Left ventricle myocardium inferior (tissue), 1 donor: ENCODE measurements around the gene TMIGD2. TPM values are rescaled to one million over a fixed set of nuclear protein-coding genes. Genes with fewer than 3 reads are reported as not detected.

ENCODE experiments used
- DNase-seq: peaks from one replicate; pipeline ENCODE4 v3.0.0-alpha.2; 2020
- H3K27ac ChIP-seq: fragments of 200-600 bp; replicated peaks from 2 replicates; pipeline ENCODE4 v1.8.0; 2021
- H3K27me3 ChIP-seq: fragments of 200-600 bp; 2 replicates; pipeline ENCODE4 v1.8.0; 2021; ENCODE audit warnings: low read depth
- H3K36me3 ChIP-seq: fragments of 200-600 bp; 2 replicates; pipeline ENCODE4 v1.8.0; 2021
- H3K4me1 ChIP-seq: fragments of 200-600 bp; 2 replicates; pipeline ENCODE4 v1.8.0; 2021
- H3K4me3 ChIP-seq: fragments of 200-600 bp; 2 replicates; pipeline ENCODE4 v1.8.0; 2021; ENCODE audit warnings: mild to moderate bottlenecking, moderate library complexity
- H3K9me3 ChIP-seq: fragments of 200-600 bp; replicated peaks from 2 replicates; pipeline ENCODE4 v1.8.0; 2021
- CTCF ChIP-seq: fragments of 200-600 bp; IDR thresholded peaks from 2 replicates; pipeline ENCODE4 v1.8.0; 2021; ENCODE audit warnings: antibody characterized with exemption, mild to moderate bottlenecking, borderline replicate concordance
- intact Hi-C: fragments of 100-400 bp; cut with micrococcal nuclease; formaldehyde crosslinking; loops from one replicate; pipeline ENCODE4 v1.11.0; 2022
- total RNA-seq: library from RNA; stranded (reverse); fragmentation: NEBNext Ultra II Directional; extraction: Animal tissue kit (Norgen Biotek cat#: 25700); gene quantifications from one replicate; pipeline ENCODE4 v1.2.1, GENCODE V29; 2021
- donor health status: DM: no; HTN: yes; CAD: no; lungs with severe emphysema.

Gene TMIGD2
- total RNA-seq, 1 donor from 2014 or later: not detected

GRCh38 chr19:4328243-4328990 is 26.2 kb upstream of the TMIGD2 start:
- DNase-seq: peak; percentile 95
- Histone ChIP-seq H3K4me3 (peak overlapping the region; percentile 71), H3K36me3 (no peaks in the 10 kb centered on the region), H3K4me1 (peaks cover 22% of the 10 kb centered on the region), H3K9me3 (no peaks in the 10 kb centered on the region), H3K27me3 (no peaks in the 10 kb centered on the region), H3K27ac (peak overlapping the region; percentile 56)
- no peak for TF ChIP-seq CTCF
- intact Hi-C loops: no loop called here

GRCh38 chr19:4327877-4328242 is 25.7 kb upstream of the TMIGD2 start:
- no peak for DNase-seq
- peak overlapping the region; percentile 71 for H3K4me3 ChIP-seq
- intact Hi-C loops: no loop called here
- no peak for TF ChIP-seq CTCF
- H3K27ac ChIP-seq: peak overlapping the region; percentile 56
- H3K27me3 ChIP-seq: no peaks in the 10 kb centered on the region
- no peaks in the 10 kb centered on the region for H3K36me3 ChIP-seq
- H3K4me1 ChIP-seq: peaks cover 22% of the 10 kb centered on the region
- H3K9me3 ChIP-seq: no peaks in the 10 kb centered on the region

- Histone ChIP-seq H3K4me1 (peaks cover 22% of the 10 kb centered on the region), H3K9me3 (no peaks in the 10 kb centered on the region), H3K36me3 (no peaks in the 10 kb centered on the region), H3K27me3 (no peaks in the 10 kb centered on the region), H3K4me3 (peak overlapping the region; percentile 71), H3K27ac (peak overlapping the region; percentile 56)
- DNase-seq: peak; percentile 75
- intact Hi-C loops: no loop called here
- TF ChIP-seq CTCF: no peak
Observed at GRCh38 chr19:4327252-4327876, 25.2 kb upstream of the TMIGD2 start.

GRCh38 chr19:4326837-4327251 is 24.7 kb upstream of the TMIGD2 start:
- H3K4me3 ChIP-seq: peak overlapping the region; percentile 71
- no peak for DNase-seq
- intact Hi-C loops: no loop called here

GRCh38 chr19:4326215-4326836 is 24.1 kb upstream of the TMIGD2 start:
- H3K27me3 ChIP-seq: no peaks in the 10 kb centered on the region
- intact Hi-C loops: no loop called here
- H3K4me1 ChIP-seq: peaks cover 22% of the 10 kb centered on the region
- H3K4me3 ChIP-seq: no peak overlapping the region
- peaks cover 4% of the 10 kb centered on the region for H3K9me3 ChIP-seq
- DNase-seq: no peak
- H3K36me3 ChIP-seq: no peaks in the 10 kb centered on the region
- no peak for TF ChIP-seq CTCF
- H3K27ac ChIP-seq: no peak overlapping the region

More at GRCh38 chr19:4326837-4327251, 24.7 kb upstream of the TMIGD2 start:
- no peaks in the 10 kb centered on the region for H3K27me3 ChIP-seq
- H3K9me3 ChIP-seq: no peaks in the 10 kb centered on the region
- peaks cover 22% of the 10 kb centered on the region for H3K4me1 ChIP-seq
- no peak overlapping the region for H3K27ac ChIP-seq
- H3K36me3 ChIP-seq: no peaks in the 10 kb centered on the region
- TF ChIP-seq CTCF: no peak
